Cerebellar nuclear complex (tissue), 1 donor: ENCODE results near the gene RERE.
"Not testable (repeated sequence)": the region's sequence is repeated elsewhere in the genome, so short reads cannot be mapped to it uniquely, and the experiment has no call there.

Experiments
- DNase-seq, 2 experiments: peaks; one replicate each; lab custom pipeline; 2025; lab: John Stamatoyannopoulos, UW

RERE gene

GRCh38 chr1:8380310-8380709 lies 437.1 kb downstream of the RERE start:
- DNase-seq: not testable (repeated sequence)

- no peak for DNase-seq
Observed at GRCh38 chr1:8379513-8380186, 437.8 kb downstream of the RERE start.

GRCh38 chr1:8378981-8379470 lies 438.4 kb downstream of the RERE start:
- DNase-seq: no peak

- no peak for DNase-seq
Observed at GRCh38 chr1:8378178-8378577, 439.3 kb downstream of the RERE start.

- no peak for DNase-seq
Observed at GRCh38 chr1:8377271-8377981, 440.0 kb downstream of the RERE start.

GRCh38 chr1:8376358-8376840 lies 441.0 kb downstream of the RERE start:
- DNase-seq: no peak

GRCh38 chr1:8374812-8375211 lies 442.6 kb downstream of the RERE start:
- DNase-seq: no peak

- no peak for DNase-seq
Observed at GRCh38 chr1:8374356-8374755, 443.1 kb downstream of the RERE start.

GRCh38 chr1:8373581-8374241 lies 443.7 kb downstream of the RERE start:
- no peak for DNase-seq

- DNase-seq: no peak
Observed at GRCh38 chr1:8373125-8373524, 444.3 kb downstream of the RERE start.

- DNase-seq: no peak
Observed at GRCh38 chr1:8371372-8371991, 446.0 kb downstream of the RERE start.

GRCh38 chr1:8370905-8371315 lies 446.5 kb downstream of the RERE start:
- DNase-seq: peak in 1 of 2 experiments; percentile 42

- DNase-seq: peak in 1 of 2 experiments; percentile 42
Observed at GRCh38 chr1:8370046-8370881, 447.2 kb downstream of the RERE start.

GRCh38 chr1:8368956-8369639 lies 448.3 kb downstream of the RERE start:
- no peak for DNase-seq

GRCh38 chr1:8367571-8368194 lies 449.8 kb downstream of the RERE start:
- no peak for DNase-seq

GRCh38 chr1:8365661-8366362 lies 451.6 kb downstream of the RERE start:
- DNase-seq: no peak

GRCh38 chr1:8364528-8365442 lies 452.7 kb downstream of the RERE start:
- DNase-seq: no peak

GRCh38 chr1:8363767-8364301 lies 453.6 kb downstream of the RERE start:
- no peak for DNase-seq
